ENCODE measurements around the gene FIGN.

The FIGN gene

GRCh38 chr2:163735685-163736432, at the start of gene FIGN:
FIGN (minus strand) TSS chr2:163736008; CDS start chr2:163734927, 1,081 bp downstream.
- DNase-seq, result no peak
- Mint-ChIP-seq H3K9me3 (peaks cover 4% of the 10 kb centered on the region), H3K27ac (no peak within 1 kb of the TSS), H3K27me3 (peaks cover 28% of the 10 kb centered on the region), H3K4me1 (ENCODE audit: low read depth) (peaks cover 5% of the 10 kb centered on the region), H3K4me3 (no peak within 1 kb of the TSS), H3K36me3 (ENCODE audit: low read depth) (no peaks in the 10 kb centered on the region)

GRCh38 chr2:163785162-163785561, 49.4 kb upstream of the FIGN start:
- H3K27me3 Mint-ChIP-seq, result no peaks in the 10 kb centered on the region
- H3K4me3 Mint-ChIP-seq, result no peak overlapping the region
- no peaks in the 10 kb centered on the region for H3K4me1 Mint-ChIP-seq (ENCODE audit: low read depth)
- no peak for DNase-seq
- peaks cover 11% of the 10 kb centered on the region for H3K9me3 Mint-ChIP-seq
- no peaks in the 10 kb centered on the region for H3K36me3 Mint-ChIP-seq (ENCODE audit: low read depth)
- no peak overlapping the region for H3K27ac Mint-ChIP-seq

GRCh38 chr2:163779970-163780597, 44.3 kb upstream of the FIGN start:
- H3K27me3 Mint-ChIP-seq, result no peaks in the 10 kb centered on the region
- DNase-seq, result no peak
- H3K36me3 Mint-ChIP-seq (ENCODE audit: low read depth), result no peaks in the 10 kb centered on the region
- H3K4me1 Mint-ChIP-seq (ENCODE audit: low read depth), result no peaks in the 10 kb centered on the region
- no peak overlapping the region for H3K27ac Mint-ChIP-seq
- H3K4me3 Mint-ChIP-seq, result no peak overlapping the region
- H3K9me3 Mint-ChIP-seq, result peaks cover 15% of the 10 kb centered on the region

GRCh38 chr2:163778045-163778781, 42.4 kb upstream of the FIGN start:
- DNase-seq, result no peak
- Mint-ChIP-seq H3K27me3 (no peaks in the 10 kb centered on the region), H3K4me1 (ENCODE audit: low read depth) (no peaks in the 10 kb centered on the region), H3K27ac (no peak overlapping the region), H3K36me3 (ENCODE audit: low read depth) (no peaks in the 10 kb centered on the region), H3K9me3 (peaks cover 13% of the 10 kb centered on the region), H3K4me3 (no peak overlapping the region)

- Mint-ChIP-seq H3K36me3 (ENCODE audit: low read depth) (no peaks in the 10 kb centered on the region), H3K4me1 (ENCODE audit: low read depth) (no peaks in the 10 kb centered on the region)
- DNase-seq, result no peak
These were observed 39.5 kb upstream of the FIGN start for GRCh38 chr2:163775304-163775703.

GRCh38 chr2:163774862-163775261, 39.1 kb upstream of the FIGN start:
- no peaks in the 10 kb centered on the region for H3K4me1 Mint-ChIP-seq (ENCODE audit: low read depth)
- H3K4me3 Mint-ChIP-seq, result no peak overlapping the region
- no peak for DNase-seq
- H3K36me3 Mint-ChIP-seq (ENCODE audit: low read depth), result no peaks in the 10 kb centered on the region
- peaks cover 12% of the 10 kb centered on the region for H3K9me3 Mint-ChIP-seq
- H3K27me3 Mint-ChIP-seq, result no peaks in the 10 kb centered on the region
- no peak overlapping the region for H3K27ac Mint-ChIP-seq

More at GRCh38 chr2:163775304-163775703, 39.5 kb upstream of the FIGN start:
- Mint-ChIP-seq H3K4me3 (no peak overlapping the region), H3K27me3 (no peaks in the 10 kb centered on the region), H3K9me3 (peaks cover 12% of the 10 kb centered on the region), H3K27ac (no peak overlapping the region)

- H3K4me3 Mint-ChIP-seq, result no peak overlapping the region
- peaks cover 13% of the 10 kb centered on the region for H3K9me3 Mint-ChIP-seq
- no peaks in the 10 kb centered on the region for H3K36me3 Mint-ChIP-seq (ENCODE audit: low read depth)
- DNase-seq, result no peak
- no peaks in the 10 kb centered on the region for H3K27me3 Mint-ChIP-seq
- no peak overlapping the region for H3K27ac Mint-ChIP-seq
- no peaks in the 10 kb centered on the region for H3K4me1 Mint-ChIP-seq (ENCODE audit: low read depth)
These were observed 37.5 kb upstream of the FIGN start for GRCh38 chr2:163773276-163773675.

GRCh38 chr2:163771596-163771995, 35.8 kb upstream of the FIGN start:
- DNase-seq, result no peak
- H3K27ac Mint-ChIP-seq, result no peak overlapping the region
- H3K9me3 Mint-ChIP-seq, result peaks cover 3% of the 10 kb centered on the region
- no peaks in the 10 kb centered on the region for H3K4me1 Mint-ChIP-seq (ENCODE audit: low read depth)
- H3K36me3 Mint-ChIP-seq (ENCODE audit: low read depth), result no peaks in the 10 kb centered on the region
- H3K27me3 Mint-ChIP-seq, result no peaks in the 10 kb centered on the region
- H3K4me3 Mint-ChIP-seq, result no peak overlapping the region

- Mint-ChIP-seq H3K27me3 (no peaks in the 10 kb centered on the region), H3K36me3 (ENCODE audit: low read depth) (no peaks in the 10 kb centered on the region), H3K9me3 (peaks cover 5% of the 10 kb centered on the region), H3K4me1 (ENCODE audit: low read depth) (no peaks in the 10 kb centered on the region), H3K4me3 (no peak overlapping the region), H3K27ac (no peak overlapping the region)
- no peak for DNase-seq
These were observed 33.3 kb upstream of the FIGN start for GRCh38 chr2:163768881-163769695.

GRCh38 chr2:163767097-163767496, 31.3 kb upstream of the FIGN start:
- Mint-ChIP-seq H3K4me3 (no peak overlapping the region), H3K27me3 (no peaks in the 10 kb centered on the region), H3K27ac (no peak overlapping the region), H3K4me1 (ENCODE audit: low read depth) (no peaks in the 10 kb centered on the region), H3K36me3 (ENCODE audit: low read depth) (no peaks in the 10 kb centered on the region), H3K9me3 (peaks cover 5% of the 10 kb centered on the region)
- no peak for DNase-seq

- H3K27me3 Mint-ChIP-seq, result no peaks in the 10 kb centered on the region
- DNase-seq, result no peak
- H3K36me3 Mint-ChIP-seq (ENCODE audit: low read depth), result no peaks in the 10 kb centered on the region
- peaks cover 3% of the 10 kb centered on the region for H3K9me3 Mint-ChIP-seq
- H3K27ac Mint-ChIP-seq, result no peak overlapping the region
- no peak overlapping the region for H3K4me3 Mint-ChIP-seq
- no peaks in the 10 kb centered on the region for H3K4me1 Mint-ChIP-seq (ENCODE audit: low read depth)
These were observed 28.8 kb upstream of the FIGN start for GRCh38 chr2:163764566-163764965.

- Mint-ChIP-seq H3K4me3 (no peak overlapping the region), H3K9me3 (peaks cover 4% of the 10 kb centered on the region), H3K4me1 (ENCODE audit: low read depth) (no peaks in the 10 kb centered on the region), H3K27ac (no peak overlapping the region), H3K36me3 (ENCODE audit: low read depth) (no peaks in the 10 kb centered on the region), H3K27me3 (no peaks in the 10 kb centered on the region)
- DNase-seq, result no peak
These were observed 23.2 kb upstream of the FIGN start for GRCh38 chr2:163759013-163759412.

GRCh38 chr2:163757814-163758213, 22.0 kb upstream of the FIGN start:
- Mint-ChIP-seq H3K27ac (no peak overlapping the region), H3K36me3 (ENCODE audit: low read depth) (no peaks in the 10 kb centered on the region), H3K27me3 (no peaks in the 10 kb centered on the region), H3K4me3 (no peak overlapping the region), H3K9me3 (peaks cover 4% of the 10 kb centered on the region), H3K4me1 (ENCODE audit: low read depth) (no peaks in the 10 kb centered on the region)
- DNase-seq, result no peak

- H3K27ac Mint-ChIP-seq, result no peak overlapping the region
- no peaks in the 10 kb centered on the region for H3K36me3 Mint-ChIP-seq (ENCODE audit: low read depth)
- no peaks in the 10 kb centered on the region for H3K27me3 Mint-ChIP-seq
- peaks cover 4% of the 10 kb centered on the region for H3K9me3 Mint-ChIP-seq
- no peak overlapping the region for H3K4me3 Mint-ChIP-seq
- DNase-seq, result no peak
- no peaks in the 10 kb centered on the region for H3K4me1 Mint-ChIP-seq (ENCODE audit: low read depth)
These were observed 20.8 kb upstream of the FIGN start for GRCh38 chr2:163756588-163756987.

Data from activated T-cell treated with anti-CD3 and anti-CD28 coated beads, Interleukin-2, amount 50 U/mL, for 24 hours (primary cell).